NCI-H1092 (cell line): ENCODE measurements around the gene TRIM67.
"Not testable (repeated sequence)": the region's sequence is repeated elsewhere in the genome, so short reads cannot be mapped to it uniquely, and the experiment has no call there.

Experiments
- DNase-seq: peaks from one replicate; lab custom pipeline; 2025; lab: John Stamatoyannopoulos, UW

Gene TRIM67

DNA sequence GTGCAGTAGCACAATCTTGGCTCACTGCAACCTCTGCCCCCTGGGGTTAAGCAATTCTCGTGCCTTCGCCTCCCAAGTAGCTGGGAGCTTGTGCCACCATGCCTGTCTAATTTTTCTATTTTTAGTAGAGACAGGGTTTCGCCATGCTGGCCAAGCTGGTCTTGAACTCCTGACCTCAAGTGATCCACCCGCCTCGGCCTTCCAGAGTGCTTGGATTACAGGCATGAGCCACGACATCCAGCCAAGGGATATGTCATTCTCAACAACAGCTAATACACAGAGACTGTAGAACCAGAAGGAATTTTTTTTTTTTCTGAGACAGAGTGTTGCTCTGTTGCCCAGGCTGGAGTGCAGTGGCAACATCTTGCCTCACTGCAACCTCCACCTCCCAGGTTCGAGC lies 3.7 kb upstream of the TRIM67 start:
- DNase-seq, result not testable (repeated sequence)

DNA sequence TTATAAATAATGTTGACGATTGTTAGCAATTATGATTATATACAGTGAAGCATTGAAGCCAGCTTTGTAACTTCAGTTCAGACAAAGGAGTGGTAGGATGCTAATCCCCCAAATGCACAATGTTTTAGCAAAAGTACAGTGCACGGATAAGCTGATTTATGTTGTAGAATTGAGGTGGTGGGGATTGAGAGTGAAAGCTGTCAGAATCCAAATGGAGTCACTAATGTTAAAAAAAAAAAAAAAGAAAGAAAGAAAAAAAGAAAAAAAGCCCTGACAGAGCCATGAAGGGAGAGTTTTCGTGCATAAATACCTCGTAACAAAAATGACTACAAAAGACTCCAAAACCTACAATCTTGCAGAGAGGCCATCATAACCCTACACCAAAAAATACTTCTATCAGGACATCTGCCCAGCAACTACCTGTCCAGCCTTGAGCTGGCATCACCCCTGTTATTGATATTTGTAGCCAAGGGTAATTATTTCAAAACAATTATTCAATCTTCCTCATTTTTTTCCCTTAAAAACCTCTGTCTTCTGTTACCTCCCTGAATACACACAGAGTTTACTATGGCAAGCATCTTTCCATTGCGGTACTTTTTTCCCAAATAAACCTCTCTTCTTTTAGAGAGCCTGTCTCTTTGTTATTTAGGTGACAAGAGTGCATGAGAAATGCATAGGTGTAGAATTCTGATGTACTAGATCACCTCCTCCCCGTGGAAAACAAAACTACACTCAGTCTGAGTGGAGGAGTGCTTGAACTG lies 2.5 kb upstream of the TRIM67 start:
- no peak for DNase-seq

DNA sequence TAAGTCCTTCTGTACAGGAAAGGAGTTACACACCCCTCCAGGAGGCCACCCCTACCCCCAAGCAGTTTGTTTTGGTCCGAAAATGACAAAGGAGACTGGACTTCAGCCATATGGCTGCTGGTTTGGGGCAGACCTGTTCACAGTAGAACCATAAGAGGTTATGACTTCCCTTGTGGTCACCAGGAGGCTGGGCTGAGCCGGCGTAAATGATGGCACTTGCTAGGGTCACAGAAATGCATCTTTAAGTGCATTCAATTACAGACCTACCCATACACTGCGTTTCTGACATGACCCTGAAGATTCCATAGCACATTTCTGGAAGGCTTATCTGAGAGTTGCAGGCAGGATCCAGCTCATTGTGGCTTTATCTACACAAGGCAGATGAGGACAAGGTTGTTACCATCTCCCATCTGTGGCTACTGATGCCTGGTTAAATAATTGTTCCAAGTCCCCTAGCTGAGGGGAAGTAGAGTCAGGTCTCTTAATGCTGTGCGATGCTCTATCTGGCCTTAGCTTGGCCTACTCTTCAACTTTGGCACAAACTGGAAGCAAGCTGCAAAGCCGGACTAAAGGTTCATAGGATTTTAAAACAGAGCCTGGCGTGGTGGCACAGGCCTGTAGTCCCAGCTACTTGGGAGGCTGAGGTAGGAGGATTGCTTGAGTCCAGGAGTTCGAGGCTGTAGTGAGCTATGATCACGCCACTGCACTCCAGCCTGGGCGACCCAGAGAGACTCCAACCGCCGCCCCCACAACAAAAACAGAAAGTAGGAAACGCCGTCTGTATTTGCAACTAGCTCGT lies 1.7 kb upstream of the TRIM67 start:
- no peak for DNase-seq

DNA sequence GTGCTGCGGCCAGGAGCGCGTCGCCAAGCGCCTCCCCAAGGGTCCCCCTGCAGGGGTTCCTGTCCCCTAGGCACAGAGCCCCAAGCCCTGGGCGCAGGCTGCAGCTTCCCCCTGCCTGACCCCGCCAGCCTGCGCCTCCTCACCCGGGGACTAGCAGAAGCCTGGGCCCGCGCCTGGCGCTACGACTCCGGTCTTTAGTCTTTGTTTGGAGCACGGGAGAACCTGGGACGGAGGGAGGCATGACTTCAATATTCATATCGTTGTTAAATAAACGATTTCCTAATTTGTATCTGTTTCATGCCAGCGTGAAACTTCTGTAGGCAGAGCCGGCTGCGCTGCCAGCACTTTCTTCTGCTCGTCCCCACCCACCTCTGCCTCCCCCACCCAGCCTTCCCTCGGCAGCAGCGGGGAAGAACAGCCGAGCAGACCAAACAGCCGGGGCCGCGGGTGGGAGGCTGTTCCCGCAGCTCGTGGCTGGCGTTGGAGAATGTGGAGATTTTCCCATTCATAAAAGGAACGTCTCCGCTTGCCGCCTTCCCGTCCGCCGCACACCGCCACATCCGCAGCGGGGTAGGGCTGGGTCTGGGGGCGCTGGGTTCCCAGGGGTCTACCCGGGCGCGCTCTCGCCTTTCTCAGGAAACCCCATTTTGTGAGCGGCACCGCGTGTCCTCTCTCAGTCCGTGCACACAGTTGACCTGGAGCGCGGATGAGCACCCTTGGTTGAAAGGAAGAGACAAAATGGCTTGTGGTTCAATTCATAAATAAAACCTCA lies 777 bp upstream of the TRIM67 start:
- peak; percentile 49 for DNase-seq

DNA sequence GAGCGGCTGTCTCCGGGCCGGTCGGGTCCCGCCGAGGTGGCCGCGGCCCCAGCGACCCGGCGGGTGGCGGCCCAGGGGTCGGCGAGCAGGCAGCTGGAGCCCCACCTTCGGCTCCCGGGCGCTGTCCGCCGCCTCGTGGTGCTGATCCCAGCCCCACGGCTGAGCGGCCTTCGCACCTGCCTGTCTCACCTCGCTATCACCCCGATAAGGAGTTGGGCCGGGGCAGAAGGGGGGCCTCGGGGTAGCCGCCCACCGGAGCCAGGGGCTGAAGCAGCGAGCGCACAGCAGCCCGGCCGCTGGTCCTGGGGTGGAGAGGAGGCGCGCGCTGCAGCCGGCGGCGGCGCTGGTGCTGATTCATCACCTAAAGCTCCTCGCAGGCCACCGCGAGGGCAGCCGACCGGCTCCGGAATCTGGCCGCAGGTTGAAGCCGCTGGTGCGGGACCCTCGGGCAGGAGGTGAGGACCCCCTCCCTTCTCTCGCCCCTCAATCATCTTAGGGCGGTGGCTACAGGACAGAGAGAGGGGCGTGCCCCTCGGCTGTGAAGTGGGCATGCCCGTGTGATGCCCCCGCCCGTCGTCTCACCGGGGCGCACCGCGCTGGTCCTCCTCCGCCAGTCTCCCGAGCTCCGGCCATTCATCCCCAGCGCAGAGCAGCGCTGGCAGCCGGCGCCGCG lies 575 bp downstream of the TRIM67 start:
- DNase-seq, result peak; percentile 43

DNA sequence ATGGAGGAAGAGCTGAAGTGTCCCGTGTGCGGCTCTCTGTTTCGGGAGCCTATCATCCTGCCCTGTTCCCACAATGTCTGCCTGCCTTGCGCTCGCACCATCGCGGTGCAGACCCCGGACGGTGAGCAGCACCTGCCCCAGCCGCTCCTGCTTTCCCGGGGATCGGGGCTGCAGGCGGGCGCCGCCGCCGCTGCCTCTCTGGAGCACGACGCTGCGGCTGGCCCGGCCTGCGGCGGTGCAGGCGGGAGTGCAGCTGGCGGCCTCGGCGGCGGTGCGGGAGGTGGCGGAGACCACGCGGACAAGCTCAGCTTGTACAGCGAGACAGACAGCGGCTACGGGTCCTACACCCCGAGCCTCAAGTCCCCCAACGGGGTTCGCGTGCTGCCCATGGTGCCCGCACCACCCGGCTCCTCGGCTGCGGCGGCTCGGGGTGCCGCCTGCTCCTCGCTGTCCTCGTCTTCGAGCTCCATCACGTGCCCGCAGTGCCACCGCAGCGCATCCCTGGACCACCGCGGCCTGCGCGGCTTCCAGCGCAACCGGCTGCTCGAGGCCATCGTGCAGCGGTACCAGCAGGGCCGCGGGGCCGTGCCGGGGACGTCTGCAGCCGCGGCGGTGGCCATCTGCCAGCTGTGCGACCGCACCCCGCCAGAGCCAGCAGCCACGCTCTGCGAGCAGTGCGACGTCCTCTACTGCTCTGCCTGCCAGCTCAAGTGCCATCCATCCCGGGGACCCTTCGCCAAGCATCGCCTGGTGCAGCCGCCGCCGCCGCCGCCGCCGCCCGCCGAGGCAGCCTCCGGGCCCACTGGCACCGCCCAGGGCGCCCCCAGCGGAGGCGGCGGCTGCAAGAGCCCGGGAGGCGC lies 1.3 kb downstream of the TRIM67 start:
- DNase-seq, result peak; percentile 43

DNA sequence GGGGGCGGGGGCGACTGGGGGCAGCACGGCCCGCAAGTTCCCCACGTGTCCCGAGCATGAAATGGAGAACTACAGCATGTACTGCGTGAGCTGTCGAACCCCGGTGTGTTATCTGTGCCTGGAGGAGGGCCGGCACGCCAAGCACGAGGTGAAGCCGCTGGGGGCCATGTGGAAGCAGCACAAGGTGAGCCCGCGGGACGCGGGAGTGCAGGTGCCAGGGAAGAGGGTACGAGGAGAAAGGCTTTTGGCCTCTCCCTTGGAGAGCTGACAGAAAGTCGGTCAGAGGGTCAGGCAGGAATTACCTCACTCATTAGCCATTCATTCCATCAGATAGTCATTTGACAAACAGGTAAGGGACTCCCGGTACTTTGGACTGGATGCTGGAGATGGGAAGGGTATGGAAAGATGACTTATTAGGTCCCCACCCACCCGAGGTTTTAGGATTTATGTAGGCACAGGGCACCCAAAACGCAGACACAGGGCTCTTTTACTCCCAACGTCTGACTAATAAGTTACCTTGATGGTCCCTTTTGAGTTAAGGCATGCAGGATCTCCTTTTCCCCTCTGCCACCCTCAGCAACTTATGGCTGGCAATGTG lies 2.1 kb downstream of the TRIM67 start:
- no peak for DNase-seq

DNA sequence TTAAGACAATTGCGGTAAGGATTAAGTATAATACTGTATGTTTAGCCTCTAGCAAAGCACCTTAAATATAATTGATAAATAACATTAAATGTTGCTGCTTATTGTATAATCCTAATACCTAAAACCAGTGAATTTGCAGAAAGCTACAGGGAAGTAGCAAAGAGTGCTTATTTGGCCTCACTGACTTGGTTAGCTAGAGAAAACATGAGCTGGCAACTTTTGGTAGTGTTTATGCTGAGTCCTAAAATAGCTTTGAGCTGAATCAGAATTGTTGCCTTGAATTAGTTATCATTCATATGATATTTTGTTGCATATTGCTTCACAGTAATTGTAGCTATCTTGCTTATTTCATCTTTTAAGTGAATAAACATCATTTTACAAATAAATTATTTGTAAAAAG lies 3.5 kb downstream of the TRIM67 start:
- no peak for DNase-seq

DNA sequence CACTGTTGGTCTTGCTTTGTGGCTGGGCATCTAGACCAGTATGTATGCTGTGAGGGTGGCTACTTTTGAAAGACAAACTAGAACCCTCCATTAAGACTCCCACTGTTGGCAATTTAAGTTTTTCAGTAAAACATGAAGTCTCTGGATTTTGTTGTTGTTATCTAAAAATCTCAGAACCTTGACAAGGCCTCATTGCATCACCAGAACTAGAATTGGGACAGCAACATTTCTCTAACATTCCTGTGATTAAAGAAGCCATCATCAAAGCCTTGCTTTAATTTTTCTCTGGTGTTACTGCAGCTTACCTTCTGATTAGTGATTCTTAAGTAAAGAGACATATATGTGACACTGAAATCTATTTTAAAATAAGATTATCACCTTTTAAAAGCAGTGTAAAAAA lies 4.5 kb downstream of the TRIM67 start:
- no peak for DNase-seq

DNA sequence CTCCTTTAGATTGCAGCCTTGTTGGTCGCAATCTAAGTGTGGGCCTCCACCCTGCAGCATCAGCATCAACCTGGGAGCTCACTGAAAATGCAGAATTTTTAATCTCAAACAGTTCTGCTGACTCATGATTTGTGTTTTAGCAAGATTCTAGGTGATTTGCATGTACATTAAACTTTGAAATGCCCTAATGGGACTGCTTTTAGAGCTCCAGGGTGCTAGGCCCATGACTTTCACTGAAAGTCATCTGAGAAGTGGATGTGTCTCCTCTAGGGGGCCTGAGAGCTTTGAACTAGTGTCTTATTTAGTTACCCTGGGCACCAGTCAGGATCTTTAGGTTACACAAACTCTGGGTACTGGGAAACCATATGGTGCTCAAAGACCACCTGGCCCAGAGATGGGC lies 9.0 kb downstream of the TRIM67 start:
- DNase-seq, result no peak

DNA sequence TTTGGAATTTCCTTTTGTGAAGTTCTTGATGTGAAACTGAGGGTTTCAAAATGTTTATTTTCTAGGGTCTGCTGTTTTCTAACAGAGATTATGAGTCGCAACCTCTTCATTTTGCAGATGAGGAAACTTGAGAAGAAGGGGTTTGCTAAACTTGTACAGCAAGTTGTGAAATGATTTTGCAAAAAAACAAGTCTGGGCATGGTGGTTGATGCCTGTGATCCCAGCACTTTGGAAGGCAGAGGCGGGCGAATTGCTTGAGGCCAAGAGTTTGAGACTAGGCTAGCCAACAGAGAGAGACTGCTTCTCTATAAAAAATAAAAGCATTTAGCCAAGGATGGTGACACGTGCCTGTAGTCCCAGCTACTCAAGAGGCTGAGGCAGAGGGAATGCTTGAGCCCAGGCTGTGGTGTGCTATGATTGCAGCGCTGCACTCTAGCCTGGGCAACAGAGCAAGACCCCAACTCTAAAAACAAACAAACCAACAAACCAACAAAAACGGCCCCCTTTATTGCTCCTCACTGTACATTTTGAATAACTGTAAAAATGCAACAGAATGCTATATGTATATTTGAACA lies 9.9 kb downstream of the TRIM67 start:
- DNase-seq, result no peak

DNA sequence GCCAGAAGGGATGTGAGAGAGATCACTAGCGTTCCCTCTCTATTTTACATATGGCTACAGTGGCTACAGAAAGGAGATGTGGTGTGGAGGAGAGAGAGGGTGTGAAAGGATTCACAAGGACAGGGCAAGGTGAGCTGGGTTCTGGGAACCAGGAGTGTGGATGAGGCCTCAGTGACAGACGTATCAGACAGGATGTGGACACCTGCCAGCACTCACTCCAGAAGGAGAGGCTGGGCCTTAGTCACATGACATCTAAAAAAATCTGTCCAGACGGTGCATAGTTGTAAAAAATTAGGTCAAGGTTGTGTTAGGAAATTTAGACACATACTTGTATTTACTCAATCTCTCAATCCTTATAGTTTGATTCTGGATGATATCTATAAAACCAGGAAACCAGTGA lies 10.6 kb downstream of the TRIM67 start:
- no peak for DNase-seq

DNA sequence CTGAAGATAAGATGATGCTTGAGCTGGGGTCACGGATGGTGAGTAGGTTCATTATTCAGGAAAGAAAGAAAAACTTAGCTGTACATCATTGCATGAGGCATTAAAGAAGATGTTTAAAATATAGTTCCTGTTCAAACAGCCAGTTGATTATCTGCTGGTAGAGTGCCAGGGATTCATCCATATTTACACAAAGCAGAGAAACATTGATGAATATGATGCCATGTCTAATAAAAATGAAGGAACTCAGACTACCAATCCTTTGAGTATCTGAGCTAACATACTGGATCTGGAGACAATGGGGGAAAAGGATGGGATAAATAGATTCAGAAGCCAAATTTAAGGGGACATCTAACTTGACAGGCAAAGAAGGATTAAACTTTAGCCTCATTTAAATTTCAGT lies 14.6 kb downstream of the TRIM67 start:
- DNase-seq, result no peak

DNA sequence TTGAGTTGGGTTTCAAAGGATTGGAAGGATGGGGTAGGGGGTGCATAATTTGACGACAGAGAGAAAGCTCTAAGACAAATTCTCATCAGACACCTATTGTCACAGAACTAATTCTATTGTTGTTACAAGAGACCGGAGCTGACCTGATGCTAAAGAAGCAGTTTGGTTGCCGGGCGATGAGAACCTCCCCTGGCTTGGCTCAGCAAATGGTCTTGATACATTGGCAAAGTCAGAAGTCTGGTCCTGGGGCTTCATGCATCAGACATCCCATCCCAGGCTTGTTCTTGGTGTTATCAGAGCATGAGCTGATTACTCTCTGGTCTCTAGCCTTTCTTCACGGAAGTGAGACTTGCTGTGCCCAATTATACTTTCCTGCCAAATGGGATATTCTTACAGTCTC lies 15.4 kb downstream of the TRIM67 start:
- DNase-seq, result no peak

DNA sequence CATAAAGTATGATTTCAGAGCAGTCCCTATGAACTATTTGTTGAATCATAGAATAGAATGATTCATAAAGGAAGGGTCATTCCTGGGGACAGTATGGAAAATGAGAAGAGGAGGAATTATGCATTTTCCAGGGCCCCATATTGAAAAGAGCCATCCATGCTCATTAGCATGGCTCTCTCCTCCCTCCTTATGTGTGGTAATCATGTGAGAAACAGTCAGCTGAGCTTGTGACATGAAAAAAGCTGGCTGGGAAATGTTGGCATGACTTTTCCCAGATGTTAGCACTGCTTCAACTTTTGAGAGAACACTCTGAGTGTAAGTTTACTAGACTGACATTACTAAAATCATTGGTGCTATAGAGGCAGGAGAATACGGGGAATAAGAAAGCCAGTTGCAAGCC lies 16.1 kb downstream of the TRIM67 start:
- no peak for DNase-seq

DNA sequence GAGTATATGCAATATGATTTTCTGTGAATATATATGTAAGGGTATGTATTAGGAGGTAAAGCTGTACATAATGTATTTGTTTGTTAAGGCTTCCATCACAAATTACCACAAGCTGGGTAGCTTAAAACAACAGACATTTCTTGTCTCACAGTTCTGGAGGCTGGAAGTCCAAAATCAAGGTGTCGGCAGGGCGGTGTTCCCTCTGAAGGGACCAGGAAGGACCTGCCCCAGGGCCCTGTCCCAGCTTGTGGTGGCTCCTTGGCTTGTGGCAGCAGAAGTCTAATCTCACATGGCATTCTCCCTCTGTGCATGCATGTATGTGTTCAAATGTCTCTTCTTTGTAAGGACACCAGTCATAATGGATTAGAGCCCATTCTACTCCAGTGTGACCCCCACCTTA lies 17.1 kb downstream of the TRIM67 start:
- DNase-seq, result no peak

DNA sequence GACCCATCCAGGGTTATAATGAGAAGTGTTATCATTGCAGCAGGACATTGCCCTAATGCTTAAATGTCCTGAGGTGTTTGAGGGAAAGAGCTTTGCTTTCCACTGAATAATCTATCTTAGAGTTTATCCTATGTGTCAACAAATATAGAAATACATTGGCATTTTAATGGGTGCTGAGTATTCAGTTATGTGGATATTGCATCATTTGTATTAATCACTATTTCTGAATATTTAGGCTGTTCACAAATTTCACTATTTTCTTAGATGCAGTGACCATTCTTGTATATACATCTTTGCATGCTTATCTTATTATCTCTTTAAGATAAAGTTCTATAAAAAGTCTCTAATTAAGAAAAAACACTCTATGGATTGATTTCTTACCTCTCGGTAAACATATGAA lies 18.2 kb downstream of the TRIM67 start:
- no peak for DNase-seq

DNA sequence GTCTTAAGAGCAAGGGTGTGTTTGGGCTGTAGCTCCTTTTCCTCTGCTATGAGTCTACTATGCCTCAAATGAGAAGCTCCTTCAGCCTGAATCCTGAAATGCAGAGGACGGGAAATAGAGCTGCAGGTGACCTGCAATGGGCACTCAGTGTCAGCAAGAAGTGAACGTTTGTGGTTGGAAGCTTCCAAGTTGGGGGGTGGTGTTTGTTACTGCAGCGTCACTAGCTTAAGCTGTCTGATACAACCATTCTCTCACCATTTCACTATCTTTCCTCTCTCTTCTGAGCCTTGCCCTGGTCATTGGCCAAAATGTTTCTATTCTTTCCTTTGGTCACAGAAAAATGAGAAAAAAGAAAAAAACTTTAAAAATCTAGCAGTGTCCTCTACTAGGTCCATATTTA lies 19.4 kb downstream of the TRIM67 start:
- DNase-seq, result no peak

DNA sequence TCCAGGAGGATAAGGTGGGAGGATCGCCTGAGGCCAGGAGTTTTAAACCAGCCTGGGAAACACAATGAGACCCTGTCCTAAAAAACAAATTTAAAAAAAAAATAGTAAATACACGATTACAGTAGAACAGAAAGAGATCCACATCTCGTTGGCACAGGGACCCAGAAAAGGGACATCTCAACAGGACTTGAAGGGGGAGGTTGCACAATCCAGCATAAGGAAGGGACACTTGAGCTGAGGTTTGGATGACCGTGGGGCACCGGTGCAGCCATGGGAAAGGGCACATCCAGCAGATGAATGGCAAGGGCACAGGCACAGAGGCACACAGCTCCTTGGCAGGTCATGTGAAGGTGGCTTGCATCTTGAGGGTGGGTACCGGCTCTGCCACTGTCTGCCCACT lies 20.5 kb downstream of the TRIM67 start:
- no peak for DNase-seq
